Small intestine (tissue), 7 donors: ENCODE results near the gene MCUR1. TPM values are rescaled to one million over a fixed set of nuclear protein-coding genes. Genes with fewer than 3 reads are reported as not detected.

Source experiments
- DNase-seq, 2 donors: peaks; one replicate each; pipeline versions ENCODE4 v3.0.0 to v3.0.0-alpha.2; 2013
- FAIRE-seq: peaks from 2 replicates; lab custom pipeline; 2012; peaks lifted over from hg19 to GRCh38; lab: Jason Lieb, UNC
- H3K27ac ChIP-seq, 3 donors: one replicate each; pipeline ENCODE4 v1.5.1; 2013; ENCODE audit warnings: low read length in 2 of 3, mild to moderate bottlenecking in 2 of 3, control low read depth in 1 of 3, inconsistent platforms in 1 of 3, low read depth in 1 of 3, moderate library complexity in 1 of 3
- H3K27me3 ChIP-seq, 3 donors: one replicate each; pipeline ENCODE4 v1.6.1; 2013; ENCODE audit warnings: low read length in 3 of 3, inconsistent platforms in 1 of 3; ENCODE audit not compliant: control insufficient read depth in 3 of 3, insufficient read depth in 3 of 3
- H3K36me3 ChIP-seq, 3 donors: one replicate each; pipeline ENCODE4 v1.6.1; 2013; ENCODE audit warnings: low read length in 3 of 3, inconsistent platforms in 1 of 3, low read depth in 1 of 3, mild to moderate bottlenecking in 1 of 3, moderate library complexity in 1 of 3; ENCODE audit not compliant: control insufficient read depth in 3 of 3, insufficient read depth in 2 of 3
- H3K4me1 ChIP-seq, 3 donors: one replicate each; pipeline ENCODE4 v1.6.1; 2013; ENCODE audit warnings: low read length in 2 of 3, inconsistent platforms in 1 of 3, low read depth in 1 of 3, mild to moderate bottlenecking in 1 of 3, moderate library complexity in 1 of 3; ENCODE audit not compliant: control insufficient read depth in 3 of 3, insufficient read depth in 2 of 3
- H3K4me3 ChIP-seq, 3 donors: one replicate each; pipeline ENCODE4 v1.5.1; 2013; ENCODE audit warnings: low read length in 3 of 3, control low read depth in 1 of 3, inconsistent platforms in 1 of 3, low read depth in 1 of 3, mild to moderate bottlenecking in 1 of 3, moderate library complexity in 1 of 3
- H3K9me3 ChIP-seq, 2 donors: one replicate each; pipeline ENCODE4 v1.6.1; 2013; ENCODE audit warnings: low read depth in 1 of 2, low read length in 1 of 2; ENCODE audit not compliant: control insufficient read depth in 2 of 2, insufficient read depth in 1 of 2
- WGBS, 3 donors: extraction: QIAGEN DNeasy Blood & Tissue Kit; methylation state at CpG; one replicate each; pipeline ENCODE4 v1.1.7; 2013; 5-methylcytosine and 5-hydroxymethylcytosine counted together
- polyA plus RNA-seq, 4 donors: library from polyadenylated mRNA; stranded (reverse) in 3 of 4; unstranded in 1 of 4; fragments of 200-250 nt in 3 of 4; fragments of 120-200 nt in 1 of 4; gene quantifications; one replicate each; pipeline versions ENCODE4 v1.2.1 to v1.2.3, GENCODE V29; 2013
- donor health status: healthy with polysubstance abuse.
- donor health status: control.
- donor health status: control.
- donor health status: Bipolar disorder and iron deficiency.
- donor health status: healthy.

MCUR1 gene
- polyA plus RNA-seq, 4 donors = 15.6 to 83.2 (median 52.3) TPM

- H3K4me1 ChIP-seq = peaks cover 0 to 4% (median 0%) of the 10 kb centered on the region in 3 donors
- DNase-seq = no peak
- H3K27me3 ChIP-seq = no peaks in the 10 kb centered on the region
- WGBS, 3 donors = 73 to 81% (median 77%) methylated on average over 6 of the region's 6 CpGs
- no peak overlapping the region for H3K27ac ChIP-seq
- FAIRE-seq = no peak
- H3K4me3 ChIP-seq = no peak overlapping the region
- H3K36me3 ChIP-seq = no peaks in the 10 kb centered on the region
- peaks cover 0 to 5% of the 10 kb centered on the region in 2 donors for H3K9me3 ChIP-seq
Measured at GRCh38 chr6:13761361-13762036, 52.9 kb downstream of the MCUR1 start.

- Histone ChIP-seq H3K36me3 (no peaks in the 10 kb centered on the region), H3K9me3 (peaks cover 0 to 5% of the 10 kb centered on the region in 2 donors), H3K27ac (no peak overlapping the region), H3K4me3 (no peak overlapping the region), H3K4me1 (peaks cover 0 to 4% (median 0%) of the 10 kb centered on the region in 3 donors), H3K27me3 (no peaks in the 10 kb centered on the region)
- FAIRE-seq = no peak
- no peak for DNase-seq
- 71 to 78% (median 73%) methylated on average over 11 of the region's 11 CpGs for WGBS, 3 donors
Measured at GRCh38 chr6:13760307-13761304, 53.8 kb downstream of the MCUR1 start.

GRCh38 chr6:13759025-13759424, 55.3 kb downstream of the MCUR1 start:
- no peak overlapping the region for H3K4me3 ChIP-seq
- H3K9me3 ChIP-seq = peaks cover 0 to 3% of the 10 kb centered on the region in 2 donors
- H3K27ac ChIP-seq = no peak overlapping the region
- FAIRE-seq (no peak), DNase-seq (no peak)
- H3K36me3 ChIP-seq = no peaks in the 10 kb centered on the region
- 93 to 97% (median 97%) methylated on average over 6 of the region's 6 CpGs for WGBS, 3 donors
- H3K27me3 ChIP-seq = no peaks in the 10 kb centered on the region
- H3K4me1 ChIP-seq = peaks cover 0 to 4% (median 0%) of the 10 kb centered on the region in 3 donors

GRCh38 chr6:13754644-13755043, 59.7 kb downstream of the MCUR1 start:
- FAIRE-seq = no peak
- DNase-seq = no peak
- Histone ChIP-seq H3K4me3 (no peak overlapping the region), H3K4me1 (no peaks in the 10 kb centered on the region), H3K27ac (no peak overlapping the region), H3K36me3 (no peaks in the 10 kb centered on the region), H3K9me3 (no peaks in the 10 kb centered on the region), H3K27me3 (no peaks in the 10 kb centered on the region)
- 92 to 95% (median 94%) methylated on average over 2 of the region's 2 CpGs for WGBS, 3 donors

- no peaks in the 10 kb centered on the region for H3K9me3 ChIP-seq
- 93 to 96% (median 94%) methylated on average over 7 of the region's 7 CpGs for WGBS, 3 donors
- DNase-seq = no peak
- no peak overlapping the region for H3K4me3 ChIP-seq
- no peaks in the 10 kb centered on the region for H3K36me3 ChIP-seq
- FAIRE-seq = no peak
- no peaks in the 10 kb centered on the region for H3K27me3 ChIP-seq
- no peaks in the 10 kb centered on the region for H3K4me1 ChIP-seq
- no peak overlapping the region for H3K27ac ChIP-seq
Measured at GRCh38 chr6:13743736-13744127, 70.6 kb downstream of the MCUR1 start.

- no peak overlapping the region for H3K4me3 ChIP-seq
- H3K27me3 ChIP-seq = no peaks in the 10 kb centered on the region
- no peaks in the 10 kb centered on the region for H3K9me3 ChIP-seq
- no peaks in the 10 kb centered on the region for H3K4me1 ChIP-seq
- DNase-seq = no peak
- no peak for FAIRE-seq
- no peaks in the 10 kb centered on the region for H3K36me3 ChIP-seq
- 71 to 77% (median 73%) methylated on average over 47 to 56 of the region's 56 CpGs for WGBS, 3 donors
- no peak overlapping the region for H3K27ac ChIP-seq
Measured at GRCh38 chr6:13742961-13743735, 71.2 kb downstream of the MCUR1 start.

- H3K36me3 ChIP-seq = no peaks in the 10 kb centered on the region
- no peak overlapping the region for H3K4me3 ChIP-seq
- H3K27me3 ChIP-seq = no peaks in the 10 kb centered on the region
- FAIRE-seq (no peak), DNase-seq (no peak)
- H3K4me1 ChIP-seq = no peaks in the 10 kb centered on the region
- 86 to 98% (median 92%) methylated on average over 4 of the region's 4 CpGs for WGBS, 3 donors
- no peaks in the 10 kb centered on the region for H3K9me3 ChIP-seq
- no peak overlapping the region for H3K27ac ChIP-seq
Measured at GRCh38 chr6:13741365-13741764, 73.0 kb downstream of the MCUR1 start.
